Stimulated activated naive CD4-positive, alpha-beta T cell treated with Interleukin-2 at 50 U/mL for 16 hours (primary cell): ENCODE measurements around the gene LRRC71.
"Not testable (repeated sequence)": the region's sequence is repeated elsewhere in the genome, so short reads cannot be mapped to it uniquely, and the experiment has no call there.

Experiments used
- DNase-seq: peaks from one replicate; lab custom pipeline; 2025; lab: John Stamatoyannopoulos, UW

The LRRC71 gene

GRCh38 chr1:156905651-156906050, 14.8 kb upstream of the LRRC71 start:
- no peak for DNase-seq

GRCh38 chr1:156906206-156906906, 14.1 kb upstream of the LRRC71 start:
- no peak for DNase-seq

GRCh38 chr1:156908541-156908940, 11.9 kb upstream of the LRRC71 start:
- DNase-seq = no peak

GRCh38 chr1:156908955-156909354, 11.5 kb upstream of the LRRC71 start:
- no peak for DNase-seq

GRCh38 chr1:156909671-156910070, 10.8 kb upstream of the LRRC71 start:
- no peak for DNase-seq

- peak; percentile 42 for DNase-seq
Observed at GRCh38 chr1:156910309-156910782, 10.1 kb upstream of the LRRC71 start.

- no peak for DNase-seq
Observed at GRCh38 chr1:156911577-156912298, 8.7 kb upstream of the LRRC71 start.

- DNase-seq = no peak
Observed at GRCh38 chr1:156912310-156912709, 8.1 kb upstream of the LRRC71 start.

- no peak for DNase-seq
Observed at GRCh38 chr1:156912861-156913808, 7.3 kb upstream of the LRRC71 start.

- no peak for DNase-seq
Observed at GRCh38 chr1:156913809-156914387, 6.5 kb upstream of the LRRC71 start.

GRCh38 chr1:156914440-156914856, 6.0 kb upstream of the LRRC71 start:
- DNase-seq = no peak

- no peak for DNase-seq
Observed at GRCh38 chr1:156921053-156921529, 659 bp downstream of the LRRC71 start.

GRCh38 chr1:156922986-156923669, 2.7 kb downstream of the LRRC71 start:
- no peak for DNase-seq

- DNase-seq = no peak
Observed at GRCh38 chr1:156923670-156924477, 3.4 kb downstream of the LRRC71 start.

GRCh38 chr1:156924478-156925153, 4.2 kb downstream of the LRRC71 start:
- no peak for DNase-seq

- no peak for DNase-seq
Observed at GRCh38 chr1:156925154-156926010, 5.0 kb downstream of the LRRC71 start.

GRCh38 chr1:156926175-156926574, 5.7 kb downstream of the LRRC71 start:
- DNase-seq = no peak

GRCh38 chr1:156926695-156927094, 6.3 kb downstream of the LRRC71 start:
- not testable (repeated sequence) for DNase-seq
